ENCODE results near the gene CRISPLD2.
"Not testable (repeated sequence)": the region's sequence is repeated elsewhere in the genome, so short reads cannot be mapped to it uniquely, and the experiment has no call there.

CRISPLD2 gene

DNA sequence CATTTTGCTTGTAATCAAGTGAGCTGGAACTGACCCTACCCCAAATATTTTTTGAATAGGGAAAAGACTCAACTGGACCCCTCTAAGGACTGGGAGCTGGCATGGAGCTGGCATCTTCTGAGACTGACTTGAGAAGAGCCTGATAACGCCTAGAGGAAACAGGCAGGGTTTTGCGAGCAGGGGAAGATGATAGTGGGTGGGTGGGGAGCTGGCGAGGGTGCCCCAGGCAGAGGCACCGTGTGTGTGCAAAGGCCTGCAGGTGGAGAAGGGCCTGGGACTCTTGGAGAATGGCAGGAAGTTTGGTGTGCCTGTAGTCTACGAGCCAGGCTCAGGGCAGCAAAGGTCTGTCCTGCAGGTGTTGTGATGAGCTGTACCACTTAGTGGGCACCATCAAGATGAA is 4.1 kb downstream of the CRISPLD2 start:
- no peak for DNase-seq

DNA sequence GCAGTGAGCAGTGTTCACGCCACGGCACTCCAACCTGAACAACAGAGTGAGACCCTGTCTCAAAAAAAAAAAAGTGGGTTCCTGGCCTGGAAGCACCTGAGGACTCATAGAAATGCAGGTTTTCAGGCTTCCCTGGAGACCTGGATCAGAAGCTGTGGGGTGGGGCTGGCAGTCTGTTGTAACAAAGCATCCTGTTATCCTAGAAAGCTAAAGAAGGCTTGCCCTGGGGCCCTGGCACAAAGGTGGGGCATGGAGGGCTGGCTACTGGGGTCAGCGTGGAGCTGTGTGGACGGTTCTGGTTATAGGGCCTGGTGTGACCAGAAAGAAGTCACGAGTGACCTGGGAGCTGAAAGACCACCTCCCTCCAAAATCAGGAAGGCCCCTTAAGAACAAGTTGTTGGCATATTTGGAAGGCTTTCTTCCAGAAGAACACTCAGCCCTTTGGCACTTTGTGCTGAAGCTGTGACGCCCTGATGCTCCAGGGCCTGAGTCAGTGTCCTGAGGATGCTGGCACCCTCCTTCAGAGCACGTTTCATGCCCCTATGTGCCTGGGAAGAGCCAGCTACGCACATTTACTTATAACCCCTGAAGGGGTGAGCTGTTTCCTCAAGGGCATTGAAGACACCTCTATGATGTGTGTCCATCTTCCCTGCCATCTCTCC is 6.2 kb downstream of the CRISPLD2 start:
- DNase-seq, result no peak

DNA sequence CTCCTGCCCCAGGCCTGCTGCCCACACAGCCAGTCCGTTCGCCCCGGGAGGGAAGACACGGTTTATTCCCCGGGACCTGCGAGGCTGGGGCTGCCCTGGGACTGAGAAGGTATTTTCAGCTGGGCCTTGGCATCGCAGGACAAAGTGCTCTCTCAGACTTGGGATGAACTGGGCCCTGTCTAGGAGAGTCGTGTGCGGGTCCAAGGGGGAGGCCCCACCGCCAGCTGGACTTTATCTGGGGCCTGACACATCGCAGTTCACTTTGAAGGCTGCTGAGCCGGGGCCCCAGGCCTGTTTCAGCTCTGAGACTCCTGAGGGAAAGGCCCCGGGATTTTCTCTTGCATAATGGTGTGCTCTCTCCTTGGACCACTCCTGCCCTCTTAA is 6.8 kb downstream of the CRISPLD2 start:
- DNase-seq, result no peak

DNA sequence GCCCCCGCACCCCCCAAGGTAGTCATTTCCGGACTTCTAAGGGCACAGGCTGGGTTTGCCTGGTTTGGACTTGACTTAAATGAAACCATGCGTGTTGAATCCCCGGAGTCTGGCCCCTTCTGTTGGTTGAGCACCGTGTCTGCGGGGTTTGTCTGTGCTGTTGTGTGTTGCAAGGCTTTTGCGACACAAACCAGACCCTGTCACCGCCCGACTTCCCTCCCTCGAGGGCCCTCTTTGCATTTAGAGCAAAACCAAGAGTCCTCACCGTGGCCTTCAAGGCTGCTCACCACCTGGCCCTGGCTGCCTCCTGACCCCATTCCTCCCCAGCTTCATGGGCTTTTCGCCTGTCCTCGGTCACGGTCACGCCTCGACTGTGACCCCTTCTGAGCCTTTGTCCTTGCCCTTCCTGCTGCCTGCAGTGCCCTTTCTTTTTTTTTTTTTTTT is 7.4 kb downstream of the CRISPLD2 start:
- no peak for DNase-seq

DNA sequence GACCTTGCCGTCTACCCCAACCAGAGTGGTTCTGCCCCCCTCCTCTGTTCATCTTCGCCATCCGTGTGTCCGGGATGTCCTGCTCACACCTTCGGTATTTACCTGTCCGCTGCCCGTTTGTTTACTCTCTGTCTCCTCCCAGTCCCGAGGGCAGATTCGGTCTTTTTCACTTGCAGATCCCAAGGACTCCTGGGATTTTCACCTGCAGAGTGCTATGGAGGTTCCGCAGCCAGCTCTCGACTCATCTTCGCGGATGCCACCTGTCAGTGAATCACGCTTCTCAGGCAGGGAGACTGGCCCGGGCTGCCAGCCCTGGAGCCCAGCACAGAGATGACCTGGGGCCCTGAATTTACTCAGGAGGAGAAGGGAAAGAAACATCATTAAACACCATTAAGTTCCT is 8.1 kb downstream of the CRISPLD2 start:
- DNase-seq, result no peak

DNA sequence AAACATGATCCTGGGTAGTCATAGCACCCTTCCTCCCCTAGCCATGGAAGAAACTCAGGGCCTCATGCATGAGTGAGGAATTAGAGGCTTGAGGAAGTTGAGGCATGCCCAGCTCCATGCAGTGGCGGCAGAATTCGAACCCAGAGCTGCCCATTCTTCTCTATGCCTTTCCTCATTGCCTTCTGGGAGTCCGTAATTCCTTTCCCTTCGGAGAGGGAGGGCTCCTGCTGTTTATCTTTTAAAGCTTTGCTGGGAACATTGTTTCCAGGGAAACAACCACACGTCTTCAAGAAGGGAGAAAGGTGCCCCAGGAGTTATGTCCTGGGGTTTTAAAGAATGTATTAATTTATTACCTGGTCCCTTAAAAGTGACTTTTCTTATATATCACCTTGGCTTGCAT is 8.5 kb downstream of the CRISPLD2 start:
- no peak for DNase-seq

DNA sequence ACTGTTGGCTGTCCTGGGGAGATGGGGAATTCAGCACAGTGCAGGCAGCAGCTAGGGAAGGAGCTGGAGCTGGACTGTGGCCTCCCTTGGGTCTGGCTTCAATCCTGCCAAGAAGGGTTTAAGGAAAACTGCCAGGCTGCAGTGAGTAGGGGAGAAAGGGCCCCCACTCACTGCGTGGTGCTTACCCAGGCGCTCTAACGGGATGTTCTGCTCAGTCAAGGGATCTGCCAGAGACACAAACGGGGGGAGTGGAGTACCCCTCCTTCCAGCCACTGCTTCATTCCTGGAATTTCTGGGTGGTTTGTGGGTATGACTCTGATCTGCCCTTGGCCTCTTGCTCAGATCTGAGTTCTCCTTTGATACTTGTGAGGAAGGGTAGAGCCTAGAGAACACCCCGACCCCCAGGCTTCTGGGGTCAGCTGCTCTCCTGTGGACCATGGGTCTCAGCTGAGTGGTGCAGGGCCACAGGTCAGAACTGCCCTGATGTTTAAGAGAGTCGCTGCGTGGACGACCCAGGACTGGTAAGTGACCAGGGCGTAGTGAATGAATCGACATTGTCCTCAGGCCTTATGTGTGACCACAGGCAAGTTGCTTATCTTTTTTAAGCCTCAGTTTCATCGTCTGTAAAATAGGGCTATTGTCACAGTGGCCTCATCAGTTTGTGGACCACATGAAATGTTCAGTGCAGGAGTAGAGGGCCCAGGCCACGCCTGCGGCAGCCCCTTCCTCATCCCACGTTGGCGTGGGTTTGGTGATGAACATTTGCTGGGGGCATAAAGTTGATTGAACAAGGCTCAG is 9.6 kb downstream of the CRISPLD2 start:
- no peak for DNase-seq

DNA sequence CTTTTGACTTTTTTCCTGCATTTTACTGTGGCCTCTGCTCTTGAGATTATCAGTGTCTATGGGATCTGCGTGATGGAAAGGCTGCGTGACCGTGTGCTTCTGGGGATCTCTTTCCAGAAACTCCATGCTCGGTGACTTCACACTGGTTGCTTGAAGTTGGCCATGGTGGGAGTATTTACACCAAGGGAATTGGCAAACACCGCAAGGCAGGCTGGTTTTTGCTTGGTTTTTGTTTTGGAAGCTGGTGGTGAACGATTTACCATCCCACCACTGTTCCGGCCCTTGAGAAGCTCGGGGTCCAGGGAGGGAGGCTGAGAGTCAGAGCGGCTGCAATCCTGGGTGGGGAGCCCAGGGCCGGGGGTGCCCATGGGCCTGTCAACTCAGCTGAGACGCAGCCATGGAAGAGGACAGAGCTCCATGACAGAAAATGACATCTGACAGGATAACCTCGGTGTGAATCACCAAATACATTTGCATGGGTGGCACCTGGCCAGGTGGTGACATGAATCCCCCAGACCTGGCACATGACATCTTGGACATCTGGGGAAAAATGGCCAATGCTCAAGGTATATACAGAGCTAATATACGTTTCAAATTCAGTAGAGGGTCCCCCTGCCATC is 11.1 kb downstream of the CRISPLD2 start:
- DNase-seq, result no peak

DNA sequence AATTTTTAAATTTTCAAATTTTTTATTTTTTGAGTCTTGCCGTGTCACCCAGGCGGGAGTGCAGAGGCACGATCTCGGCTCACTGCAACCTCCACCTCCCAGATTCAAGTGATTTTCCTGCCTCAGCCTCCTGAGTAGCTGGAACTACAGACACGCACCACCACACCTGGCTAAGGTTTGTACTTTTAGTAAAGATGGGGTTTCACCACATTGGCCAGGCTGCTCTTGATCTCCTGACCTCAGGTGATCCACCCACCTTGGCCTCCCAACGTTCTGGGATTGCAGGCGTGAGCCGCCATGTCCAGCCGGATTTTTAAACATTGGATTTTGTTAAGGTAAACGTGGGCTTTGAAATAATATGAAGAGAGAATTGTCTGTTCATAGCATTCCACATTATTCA is 11.9 kb downstream of the CRISPLD2 start:
- DNase-seq, result not testable (repeated sequence)

DNA sequence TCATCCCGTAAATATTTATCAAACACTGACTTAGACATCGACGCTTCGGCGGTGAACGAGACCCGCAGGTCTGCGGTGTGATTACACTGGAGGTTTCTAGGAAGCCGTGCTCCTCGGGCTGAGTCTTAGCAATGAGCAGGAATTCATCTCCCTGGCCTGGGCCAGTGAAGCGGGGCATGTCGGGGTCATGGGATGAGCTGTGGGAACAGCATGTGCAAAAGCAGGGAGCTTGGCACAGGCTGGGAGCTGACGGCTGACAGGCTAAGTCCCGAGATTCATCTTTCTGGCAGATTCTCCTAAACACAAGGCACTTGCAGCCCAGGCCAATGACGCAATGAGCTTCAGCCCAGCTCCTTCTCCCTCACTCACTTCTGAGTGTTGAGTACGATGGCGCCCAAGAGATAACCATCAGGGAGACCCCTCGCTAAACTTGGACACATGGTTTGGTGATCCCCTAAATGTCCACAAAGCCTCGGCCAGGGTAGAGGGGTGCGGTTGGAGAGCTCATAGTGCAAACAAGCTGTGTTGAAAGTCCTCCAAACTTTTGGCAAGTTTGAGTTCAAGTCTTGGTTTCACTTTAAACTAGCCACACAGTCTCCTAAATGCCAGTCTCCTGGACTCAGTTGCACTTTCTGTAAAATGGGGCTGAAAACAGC is 12.8 kb downstream of the CRISPLD2 start:
- no peak for DNase-seq

DNA sequence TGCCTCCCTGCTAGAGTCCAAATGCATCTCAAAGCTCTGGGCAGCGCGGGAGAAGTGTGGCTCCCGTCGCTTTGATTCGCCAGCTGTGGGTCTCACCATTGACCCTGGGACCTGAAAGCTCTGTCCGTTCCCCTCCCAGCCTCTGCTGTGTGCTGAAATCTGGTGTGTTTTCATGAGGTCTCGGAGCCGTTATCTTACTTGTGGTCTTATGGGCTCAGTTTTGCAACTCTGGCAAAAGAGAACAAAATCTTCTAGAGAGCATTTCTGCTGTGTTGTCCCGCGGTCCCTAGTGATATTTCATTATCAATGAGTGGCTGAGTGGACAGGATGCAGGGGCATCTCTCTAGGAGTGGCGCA is 13.3 kb downstream of the CRISPLD2 start:
- no peak for DNase-seq

DNA sequence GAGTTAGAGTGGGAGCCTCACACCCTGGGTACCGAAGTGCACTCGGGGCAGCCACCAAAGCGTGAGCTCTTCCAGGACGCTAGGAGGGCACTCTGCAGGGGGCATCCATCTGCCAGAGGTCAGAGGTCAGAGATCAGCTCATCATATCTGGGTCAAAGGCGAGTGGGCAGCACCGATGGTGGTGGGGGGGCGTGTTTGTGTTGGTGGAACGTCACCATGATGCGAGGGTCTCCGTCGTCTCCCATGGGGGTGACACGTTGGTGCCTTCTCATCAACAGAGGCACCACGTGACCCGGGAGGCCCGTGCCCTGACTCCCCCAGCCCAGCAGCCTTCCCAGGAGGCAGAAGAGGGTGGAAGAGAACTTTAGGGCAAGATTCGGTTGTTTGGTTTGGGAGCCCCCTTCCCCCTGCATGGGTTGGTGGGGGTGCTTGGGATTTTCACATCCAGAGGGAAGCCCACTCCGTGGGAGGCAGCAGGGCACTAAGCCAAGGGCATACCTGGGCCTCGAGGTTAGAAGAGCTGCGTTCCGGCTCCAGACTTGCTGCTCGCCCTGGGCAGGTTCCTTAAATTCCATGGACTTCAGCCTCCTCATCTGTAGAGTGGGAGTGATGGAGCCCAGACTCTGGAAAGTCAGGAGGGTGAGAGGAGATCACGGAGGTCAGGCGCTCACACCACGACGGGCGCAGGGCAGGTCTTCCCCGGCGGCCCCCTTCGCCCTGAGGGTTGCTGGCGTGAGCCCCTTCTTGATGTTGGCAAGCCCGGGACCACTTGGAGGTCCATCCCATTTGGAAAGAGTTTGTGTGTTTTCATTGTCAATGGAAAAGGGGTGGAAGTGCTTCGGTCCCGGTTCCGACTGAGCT is 14.0 kb downstream of the CRISPLD2 start:
- no peak for DNase-seq

DNA sequence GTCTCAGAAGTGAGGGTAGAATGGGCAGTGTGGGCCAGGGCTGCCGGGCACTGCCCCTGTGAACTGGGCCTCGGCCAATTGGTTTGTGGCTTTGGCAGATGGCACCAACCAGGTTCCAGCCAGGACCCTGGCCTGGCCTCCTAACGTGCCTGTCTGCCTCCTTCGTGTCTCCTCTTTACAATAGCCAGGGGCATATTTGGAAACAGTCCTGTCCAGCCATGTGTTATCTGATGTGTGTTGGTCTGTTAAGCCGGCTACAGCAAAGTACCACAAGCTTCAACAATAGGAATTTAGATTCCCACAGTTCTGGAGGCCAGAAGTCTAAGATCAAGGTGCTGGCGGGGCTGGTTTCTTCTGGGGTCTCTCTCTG is 14.6 kb downstream of the CRISPLD2 start:
- DNase-seq, result no peak

DNA sequence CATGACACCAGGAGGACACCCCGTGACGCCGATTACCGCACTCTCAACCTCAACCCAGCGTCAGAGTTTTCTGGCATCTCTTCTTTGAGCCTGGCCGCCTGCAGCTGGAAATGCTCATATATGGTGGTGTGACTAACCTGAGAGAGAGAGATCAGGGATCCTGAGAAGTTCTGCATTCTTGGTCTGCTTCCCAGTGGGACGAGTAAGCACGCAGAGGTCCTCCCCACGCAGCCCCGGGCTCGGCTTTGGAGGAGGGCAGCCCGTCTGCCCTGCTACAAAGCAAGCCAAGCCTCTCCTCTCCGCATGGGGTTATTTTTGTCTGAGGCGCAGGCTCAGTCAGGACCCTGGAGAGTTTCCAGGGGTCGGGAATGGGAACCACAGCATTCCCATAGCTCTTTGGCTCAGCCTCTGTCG is 16.5 kb downstream of the CRISPLD2 start:
- no peak for DNase-seq

DNA sequence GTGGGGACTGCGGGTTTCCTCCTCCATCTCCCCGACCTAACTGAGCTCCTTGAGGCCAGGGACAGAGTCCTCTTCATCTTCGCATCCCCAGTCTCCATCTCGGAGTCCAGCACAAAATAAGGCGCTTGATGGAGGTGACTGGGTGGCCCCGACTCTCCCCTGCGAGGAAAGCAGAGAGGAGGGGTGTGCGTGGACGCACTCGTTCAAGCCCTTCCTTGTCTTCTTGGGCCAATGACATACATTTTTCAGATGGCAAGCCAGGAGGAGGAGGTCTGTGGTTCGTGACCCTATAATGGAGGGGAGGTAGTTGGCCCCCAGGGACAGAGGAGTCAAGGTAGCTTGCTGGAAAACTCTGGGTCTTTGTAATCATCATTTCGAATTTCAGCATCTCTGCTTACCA is 17.2 kb downstream of the CRISPLD2 start:
- DNase-seq, result no peak

DNA sequence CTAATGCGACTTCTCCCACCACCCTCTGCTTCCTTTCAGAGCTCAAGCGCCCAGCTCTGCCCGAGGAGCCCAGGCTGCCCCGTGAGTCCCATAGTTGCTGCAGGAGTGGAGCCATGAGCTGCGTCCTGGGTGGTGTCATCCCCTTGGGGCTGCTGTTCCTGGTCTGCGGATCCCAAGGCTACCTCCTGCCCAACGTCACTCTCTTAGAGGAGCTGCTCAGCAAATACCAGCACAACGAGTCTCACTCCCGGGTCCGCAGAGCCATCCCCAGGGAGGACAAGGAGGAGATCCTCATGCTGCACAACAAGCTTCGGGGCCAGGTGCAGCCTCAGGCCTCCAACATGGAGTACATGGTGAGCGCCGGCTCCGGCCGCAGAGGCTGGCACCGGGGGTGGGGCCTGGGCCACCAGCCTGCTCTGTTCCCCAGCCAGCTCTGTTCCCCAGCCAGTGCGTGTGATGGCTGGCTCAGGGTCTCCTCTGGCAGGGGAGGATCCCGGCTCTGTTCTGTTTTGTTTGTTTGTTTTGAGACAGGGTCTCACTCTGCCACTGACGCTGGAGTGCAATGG is 18.7 kb downstream of the CRISPLD2 start:
- no peak for DNase-seq

DNA sequence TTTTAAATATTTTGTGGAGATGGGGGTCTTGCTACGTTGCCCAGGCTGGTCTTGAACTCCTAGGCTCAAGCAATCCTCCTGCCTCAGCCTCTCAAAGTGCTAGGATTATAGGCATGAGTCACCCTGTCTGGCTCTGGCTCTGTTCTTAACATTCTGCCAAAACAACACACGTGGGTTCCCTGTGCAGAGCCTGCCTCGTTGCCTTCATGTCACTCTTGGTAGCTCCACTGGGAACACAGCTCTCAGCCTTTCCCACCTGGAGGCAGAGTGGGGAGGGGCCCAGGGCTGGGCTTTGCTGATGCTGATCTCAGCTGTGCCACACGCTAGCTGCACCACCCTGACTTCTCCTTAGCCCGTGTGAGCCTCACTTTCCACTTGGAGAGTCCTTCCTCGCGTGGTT is 19.3 kb downstream of the CRISPLD2 start:
- DNase-seq, result no peak

DNA sequence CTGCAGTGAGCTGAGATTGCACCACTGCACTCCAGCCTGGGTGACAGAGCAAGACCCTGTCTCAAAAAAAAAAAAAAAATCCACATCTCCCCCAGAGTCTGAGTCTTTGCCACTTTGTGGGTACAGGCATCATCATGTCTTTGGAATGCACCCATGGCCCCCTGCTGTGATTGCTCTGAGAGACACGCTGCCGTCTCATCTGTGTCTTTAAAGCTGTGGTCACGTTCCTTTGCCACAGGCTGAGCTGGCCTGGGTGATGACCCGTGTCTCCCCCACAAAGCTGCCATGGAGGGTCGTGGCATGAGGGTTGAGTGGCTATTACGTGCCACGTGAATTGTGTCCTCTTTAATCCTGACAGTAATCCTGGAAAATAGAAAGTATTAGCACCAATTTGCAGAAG is 20.2 kb downstream of the CRISPLD2 start:
- no peak for DNase-seq

DNA sequence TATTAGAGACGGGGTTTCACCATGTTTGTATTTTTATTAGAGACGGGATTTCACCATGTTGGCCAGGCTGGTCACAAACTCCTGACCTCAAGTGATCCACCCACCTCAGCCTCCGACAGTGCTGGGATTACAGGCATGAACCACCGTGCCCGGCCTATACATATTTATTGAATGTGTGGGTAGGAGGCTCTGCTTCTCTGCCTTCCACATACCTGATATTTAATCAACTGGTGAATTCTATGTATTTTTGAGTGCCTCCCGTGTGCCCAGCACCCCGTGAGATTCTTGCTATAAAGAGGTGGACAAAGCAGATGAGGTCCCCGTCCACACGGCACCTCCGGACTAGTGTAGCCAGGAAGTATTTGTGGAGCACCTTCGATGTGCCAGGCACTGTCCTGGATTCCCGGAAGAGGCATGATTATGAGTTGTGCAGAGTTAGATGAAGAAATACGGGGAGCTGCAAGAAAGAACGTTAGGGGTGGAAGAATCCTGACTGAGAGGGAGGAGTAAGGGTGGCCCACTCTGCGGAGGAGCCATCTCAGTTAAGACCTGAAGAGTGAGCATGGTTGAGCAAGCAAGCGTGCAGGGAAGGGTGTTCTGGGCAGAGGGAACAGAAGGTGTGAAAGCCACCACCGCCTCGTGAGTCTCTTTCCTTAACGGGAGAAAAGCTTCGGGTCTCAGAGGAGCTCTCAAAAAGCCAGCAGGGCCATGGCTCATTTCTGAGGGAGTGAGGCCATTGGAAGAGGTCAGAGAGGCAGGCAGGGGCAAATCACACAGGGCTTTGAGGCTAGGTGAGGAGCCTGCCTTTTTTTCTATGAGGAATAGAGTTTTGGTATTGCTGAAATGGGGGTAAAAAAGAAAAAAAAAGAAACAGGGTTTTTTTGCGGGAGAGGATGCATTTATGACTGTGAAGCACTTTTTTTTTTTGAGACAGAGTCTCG is 21.2 kb downstream of the CRISPLD2 start:
- DNase-seq, result no peak

DNA sequence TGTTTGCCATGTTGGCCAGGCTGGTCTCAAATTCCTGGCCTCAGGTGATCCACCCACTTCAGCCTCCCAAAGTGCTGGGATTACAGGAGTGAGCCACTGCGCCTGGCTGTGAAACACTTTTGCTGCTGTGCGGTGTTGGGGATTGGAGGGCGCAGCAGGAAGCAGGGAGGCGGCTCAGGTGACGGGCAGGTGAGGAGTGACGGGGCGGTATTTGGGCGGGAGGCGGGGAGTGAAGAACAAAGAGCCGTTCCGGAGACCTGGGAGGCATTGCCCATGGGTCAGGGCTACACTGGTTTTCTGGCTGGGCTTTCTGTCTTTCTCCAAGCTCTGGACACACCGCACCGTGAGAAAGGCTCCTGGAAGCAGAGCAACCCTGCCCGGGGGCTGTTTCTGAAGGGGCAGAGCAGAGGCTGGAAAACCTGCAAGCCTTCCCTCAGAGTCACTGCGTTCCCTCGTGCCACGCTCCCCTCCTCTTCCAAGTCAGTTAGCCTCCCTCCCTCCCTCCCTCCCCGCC is 22.1 kb downstream of the CRISPLD2 start:
- no peak for DNase-seq

Measured in T-helper 9 cell (primary cell).